Neural cell (in vitro differentiated cells): ENCODE results near the gene GRM1. TPM values are rescaled to one million over a fixed set of nuclear protein-coding genes. Genes with fewer than 3 reads are reported as not detected.

Experiments used
- H2AFZ ChIP-seq: fragments of 200-600, 300-800 bp; sonication (generic), shearing (Covaris generic); 2 replicates; pipeline ENCODE4 v1.6.0; 2014; ENCODE audit warnings: low read depth, mild to moderate bottlenecking, antibody characterized with exemption, low read length, moderate library complexity
- H3F3A ChIP-seq: fragments of 200-600 bp; shearing (Covaris generic); 2 replicates; pipeline ENCODE4 v1.6.1; 2016; ENCODE audit warnings: mild to moderate bottlenecking, moderate library complexity, mixed read lengths, antibody characterized with exemption, low read length; ENCODE audit not compliant: insufficient read depth, poor library complexity, severe bottlenecking
- H3K27ac ChIP-seq: fragments of 200-600, 300-800 bp; sonication (generic), shearing (Covaris generic); 2 replicates; pipeline ENCODE4 v1.5.1; 2014; ENCODE audit warnings: mild to moderate bottlenecking, low read length, moderate library complexity
- H3K27me3 ChIP-seq: fragments of 300-800, 200-600 bp; sonication (generic), shearing (Covaris generic); 2 replicates; pipeline ENCODE4 v1.6.0; 2014; ENCODE audit warnings: mild to moderate bottlenecking, low read depth, low read length, moderate library complexity; ENCODE audit not compliant: insufficient read depth
- H3K36me3 ChIP-seq: fragments of 300-800, 200-600 bp; sonication (generic), shearing (Covaris generic); 2 replicates; pipeline ENCODE4 v1.5.1; 2014; ENCODE audit warnings: mild to moderate bottlenecking, antibody characterized with exemption, low read length, moderate library complexity; ENCODE audit not compliant: insufficient read depth
- H3K4me2 ChIP-seq: fragments of 300-800, 200-600 bp; sonication (generic), shearing (Covaris generic); 2 replicates; pipeline ENCODE4 v1.6.0; 2014; ENCODE audit warnings: mild to moderate bottlenecking, low read length
- H3K4me3 ChIP-seq: fragments of 300-800, 200-600 bp; sonication (generic), shearing (Covaris generic); 2 replicates; pipeline ENCODE4 v1.5.1; 2014; ENCODE audit warnings: mild to moderate bottlenecking, low read length, moderate library complexity
- H3K79me2 ChIP-seq: fragments of 200-600 bp; shearing (Covaris generic); replicated peaks from 2 replicates; pipeline ENCODE4 v1.6.0; 2014; ENCODE audit warnings: mild to moderate bottlenecking, low read length, moderate library complexity; ENCODE audit not compliant: insufficient read depth
- H3K9ac ChIP-seq: fragments of 300-800, 200-600 bp; sonication (generic), shearing (Covaris generic); 2 replicates; pipeline ENCODE4 v1.6.1; 2016; ENCODE audit warnings: mild to moderate bottlenecking, low read length, mixed read lengths
- H3K9me2 ChIP-seq: fragments of 200-600 bp; shearing (Covaris generic); 2 replicates; pipeline ENCODE4 v1.6.1; 2016; ENCODE audit warnings: mild to moderate bottlenecking, low read length, mixed read lengths; ENCODE audit not compliant: insufficient read depth
- H3K9me3 ChIP-seq: fragments of 200-600, 300-800 bp; sonication (generic), shearing (Covaris generic); 2 replicates; pipeline ENCODE4 v1.6.1; 2016; ENCODE audit warnings: mild to moderate bottlenecking, mixed run types, low read length, moderate library complexity, mixed read lengths
- H4K20me1 ChIP-seq: fragments of 200-600 bp; shearing (Covaris generic); 2 replicates; pipeline ENCODE4 v1.6.1; 2016; ENCODE audit warnings: mild to moderate bottlenecking, mixed run types; ENCODE audit not compliant: insufficient read depth
- CTCF ChIP-seq: fragments of 450-650 bp; IDR thresholded peaks from 2 replicates; pipeline ENCODE4 v1.5.1; 2014; ENCODE audit warnings: antibody characterized with exemption, mild to moderate bottlenecking, moderate library complexity; ENCODE audit not compliant: poor library complexity, severe bottlenecking
- EP300 ChIP-seq: fragments of 450-650 bp; conservative IDR thresholded peaks from 2 replicates; pipeline ENCODE4 v1.6.1; 2014; ENCODE audit warnings: antibody characterized with exemption, mild to moderate bottlenecking, moderate library complexity; ENCODE audit not compliant: poor library complexity, severe bottlenecking
- EZH2 ChIP-seq: fragments of 200-600, 300-800 bp; shearing (Covaris generic), sonication (generic); IDR thresholded peaks from 2 replicates; pipeline ENCODE4 v1.6.1; 2014; ENCODE audit warnings: antibody characterized with exemption, low read length, borderline replicate concordance, mild to moderate bottlenecking; ENCODE audit not compliant: insufficient read depth, poor library complexity, severe bottlenecking
- MXI1 ChIP-seq: fragments of 450-650 bp; conservative IDR thresholded peaks from 2 replicates; pipeline ENCODE4 v1.6.1; 2014; ENCODE audit warnings: antibody characterized with exemption, mild to moderate bottlenecking; ENCODE audit not compliant: poor library complexity, severe bottlenecking
- POLR2AphosphoS5 ChIP-seq: IDR thresholded peaks from 2 replicates; pipeline ENCODE4 v1.6.1; 2012
- RAD21 ChIP-seq: fragments of 450-650 bp; conservative IDR thresholded peaks from 2 replicates; pipeline ENCODE4 v1.6.1; 2014; ENCODE audit warnings: antibody characterized with exemption, mild to moderate bottlenecking, moderate library complexity
- REST ChIP-seq: IDR thresholded peaks from 2 replicates; pipeline ENCODE4 v1.6.1; 2012; ENCODE audit warnings: borderline replicate concordance
- TAF1 ChIP-seq: IDR thresholded peaks from 2 replicates; pipeline ENCODE4 v1.6.1; 2012; ENCODE audit warnings: low read depth
- polyA plus RNA-seq: library from polyadenylated mRNA; depleted of rRNA; stranded (reverse); fragments of >200 nt; gene quantifications from 2 replicates; pipeline ENCODE4 v1.2.3, GENCODE V29; 2014

The GRM1 gene
- polyA plus RNA-seq, 1 donor from 2014 or later: 2.9 TPM

- Histone ChIP-seq H3F3A (no peaks in the 10 kb centered on the region), H3K9me2 (no peaks in the 10 kb centered on the region), H3K36me3 (no peaks in the 10 kb centered on the region), H3K9ac (no peak overlapping the region), H3K9me3 (no peaks in the 10 kb centered on the region), H2AFZ (no peak overlapping the region), H3K27me3 (no peaks in the 10 kb centered on the region), H3K27ac (no peak overlapping the region), H3K79me2 (no peaks in the 10 kb centered on the region), H3K4me3 (no peak overlapping the region), H3K4me2 (no peak overlapping the region), H4K20me1 (no peaks in the 10 kb centered on the region)
- TF ChIP-seq EP300: no peak
- no peak for TF ChIP-seq RAD21
- no peak for TF ChIP-seq CTCF
Measured at GRCh38 chr6:146316175-146316495, 287.3 kb downstream of the GRM1 start.

- no peak overlapping the region for H3K9ac ChIP-seq
- H3K27ac ChIP-seq: no peak overlapping the region
- H3K27me3 ChIP-seq: no peaks in the 10 kb centered on the region
- no peak overlapping the region for H3K4me3 ChIP-seq
- H3F3A ChIP-seq: no peaks in the 10 kb centered on the region
- H3K9me2 ChIP-seq: no peaks in the 10 kb centered on the region
- H4K20me1 ChIP-seq: no peaks in the 10 kb centered on the region
- no peaks in the 10 kb centered on the region for H3K36me3 ChIP-seq
- no peak overlapping the region for H3K4me2 ChIP-seq
- H2AFZ ChIP-seq: no peak overlapping the region
- no peaks in the 10 kb centered on the region for H3K79me2 ChIP-seq
- no peaks in the 10 kb centered on the region for H3K9me3 ChIP-seq
- TF ChIP-seq POLR2AphosphoS5: no peak
- TF ChIP-seq EZH2: no peak
- TF ChIP-seq RAD21: no peak
- no peak for TF ChIP-seq EP300
- TF ChIP-seq CTCF: no peak
- no peak for TF ChIP-seq TAF1
- no peak for TF ChIP-seq REST
- TF ChIP-seq MXI1: no peak
Measured at GRCh38 chr6:146331013-146331412, 302.2 kb downstream of the GRM1 start.
